Activated CD4-positive, alpha-beta T cell treated with anti-CD3 and anti-CD28 coated beads, Interleukin-2, Interleukin-4, amounts not matched to agents 100 ng/mL and 50 ng/mL, durations not matched to agents 16 hours and 8 hours (primary cell): ENCODE measurements around the gene OTUB1.
"Not testable (repeated sequence)": the region's sequence is repeated elsewhere in the genome, so short reads cannot be mapped to it uniquely, and the experiment has no call there.

ENCODE experiments used
- DNase-seq: peaks from one replicate; pipeline ENCODE4 v3.0.0-alpha.2; 2020; ENCODE audit warnings: low spot score

The OTUB1 gene

GRCh38 chr11:63986156-63986931 is at the start of gene OTUB1:
Gene OTUB1 (plus strand): TSS chr11:63986438. CDS start chr11:63986457, 19 bp downstream.
- peak; percentile 91 for DNase-seq

- DNase-seq: no peak
Measured at GRCh38 chr11:63937713-63938478, 48.3 kb upstream of the OTUB1 start.

- DNase-seq: peak; percentile 97
Measured at GRCh38 chr11:63938479-63939396, 47.5 kb upstream of the OTUB1 start, which contains the start of gene NAA40. Gene NAA40 (plus strand): TSS chr11:63939002. CDS start chr11:63939097, 95 bp downstream.

GRCh38 chr11:63939397-63939891 is 46.8 kb upstream of the OTUB1 start:
- no peak for DNase-seq

DNA sequence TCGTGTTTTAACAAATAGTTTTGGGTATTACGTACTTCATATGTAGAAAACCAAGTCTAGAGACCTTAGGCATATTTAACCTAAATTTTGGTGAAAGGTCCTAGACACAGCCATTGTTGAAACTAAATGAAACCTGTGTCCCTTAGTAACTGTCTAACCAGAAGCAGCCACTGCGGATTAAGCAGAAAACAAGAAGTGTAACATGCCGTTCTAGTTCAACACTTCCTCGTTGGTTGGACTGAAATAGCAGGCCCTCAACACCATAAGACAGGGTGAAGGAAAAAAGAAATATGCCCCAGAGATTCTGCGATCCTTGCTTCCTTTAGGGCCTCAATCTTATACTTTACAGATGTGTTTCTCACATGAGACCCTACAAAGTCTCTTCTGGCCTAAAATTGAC is 45.5 kb upstream of the OTUB1 start:
- DNase-seq: no peak

DNA sequence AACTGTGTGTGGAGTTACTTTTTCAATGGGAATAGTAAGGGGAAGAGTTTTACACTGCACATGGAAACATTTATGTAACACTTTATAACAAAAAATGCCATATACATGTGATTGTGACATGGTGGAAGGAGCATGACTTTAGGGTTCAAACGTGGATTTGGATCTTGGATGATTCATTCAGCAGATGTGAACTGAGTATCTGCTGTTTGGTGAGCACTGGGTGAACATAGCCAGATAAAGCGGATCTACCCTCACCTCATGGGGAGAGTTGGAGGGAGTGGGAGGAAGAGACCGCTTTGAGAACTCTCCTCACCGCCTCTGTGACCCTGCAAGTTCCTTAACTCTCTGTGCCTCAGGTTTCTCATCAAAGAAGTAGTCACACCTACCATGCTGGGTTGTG is 44.3 kb upstream of the OTUB1 start:
- no peak for DNase-seq

- DNase-seq: no peak
Measured at GRCh38 chr11:63942803-63943202, 43.4 kb upstream of the OTUB1 start.

GRCh38 chr11:63944987-63945386 is 41.3 kb upstream of the OTUB1 start:
- DNase-seq: no peak

- DNase-seq: peak; percentile 45
Measured at GRCh38 chr11:63945477-63946163, 40.6 kb upstream of the OTUB1 start.

DNA sequence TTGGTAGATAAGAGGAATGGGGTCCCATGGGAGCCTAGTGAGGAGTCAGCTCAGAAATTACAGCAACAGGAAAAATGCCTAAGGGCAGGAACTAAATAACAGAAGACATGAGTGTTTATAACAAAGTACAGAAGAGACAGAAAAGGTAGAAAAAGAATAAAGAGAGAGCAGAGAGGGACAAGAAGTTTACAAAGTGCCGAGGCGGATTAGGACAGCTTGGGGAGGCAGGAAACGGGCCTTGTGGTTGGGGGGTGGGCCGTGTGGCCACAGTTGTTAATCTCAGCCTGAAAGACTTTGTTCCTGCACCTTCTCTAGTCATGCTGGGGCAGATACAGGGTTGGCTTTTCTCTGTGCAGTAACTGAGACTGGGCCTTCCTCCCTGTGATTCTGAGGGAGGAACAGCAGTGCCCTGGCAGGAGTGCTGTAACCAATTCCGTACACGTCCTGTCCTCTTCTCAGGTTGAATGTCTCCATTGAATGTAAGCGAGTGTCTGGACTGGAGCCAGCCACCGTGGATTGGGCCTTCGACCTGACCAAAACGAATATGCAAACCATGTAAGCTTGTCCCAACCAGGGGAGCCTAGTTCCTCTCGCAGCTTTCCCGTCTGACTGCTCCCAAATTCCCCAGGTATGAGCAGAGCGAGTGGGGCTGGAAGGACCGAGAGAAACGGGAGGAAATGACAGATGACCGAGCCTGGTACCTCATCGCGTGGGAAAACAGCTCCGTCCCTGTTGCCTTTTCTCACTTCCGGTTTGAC is 34.3 kb upstream of the OTUB1 start:
- peak; percentile 37 for DNase-seq

DNA sequence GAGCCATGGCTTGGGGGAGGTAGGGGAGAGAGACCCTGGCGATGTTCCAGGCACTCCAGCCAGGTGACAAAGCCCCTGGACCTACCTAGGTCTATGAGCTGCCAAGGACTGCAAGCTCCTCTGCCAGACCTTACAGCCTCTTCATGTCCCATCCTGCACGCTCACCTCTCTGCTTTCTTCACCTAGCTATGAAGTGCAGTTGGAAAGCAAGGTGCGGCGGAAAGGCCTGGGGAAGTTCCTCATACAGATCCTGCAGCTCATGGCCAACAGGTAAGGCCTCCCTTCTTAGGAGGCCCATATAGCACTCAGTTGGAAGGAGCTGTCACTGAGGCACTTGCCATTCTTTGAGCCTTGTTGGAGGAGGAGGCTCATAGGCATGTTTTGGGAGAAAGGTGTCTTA is 33.7 kb upstream of the OTUB1 start:
- DNase-seq: no peak

GRCh38 chr11:63958008-63958407 is 28.2 kb upstream of the OTUB1 start:
- no peak for DNase-seq

DNA sequence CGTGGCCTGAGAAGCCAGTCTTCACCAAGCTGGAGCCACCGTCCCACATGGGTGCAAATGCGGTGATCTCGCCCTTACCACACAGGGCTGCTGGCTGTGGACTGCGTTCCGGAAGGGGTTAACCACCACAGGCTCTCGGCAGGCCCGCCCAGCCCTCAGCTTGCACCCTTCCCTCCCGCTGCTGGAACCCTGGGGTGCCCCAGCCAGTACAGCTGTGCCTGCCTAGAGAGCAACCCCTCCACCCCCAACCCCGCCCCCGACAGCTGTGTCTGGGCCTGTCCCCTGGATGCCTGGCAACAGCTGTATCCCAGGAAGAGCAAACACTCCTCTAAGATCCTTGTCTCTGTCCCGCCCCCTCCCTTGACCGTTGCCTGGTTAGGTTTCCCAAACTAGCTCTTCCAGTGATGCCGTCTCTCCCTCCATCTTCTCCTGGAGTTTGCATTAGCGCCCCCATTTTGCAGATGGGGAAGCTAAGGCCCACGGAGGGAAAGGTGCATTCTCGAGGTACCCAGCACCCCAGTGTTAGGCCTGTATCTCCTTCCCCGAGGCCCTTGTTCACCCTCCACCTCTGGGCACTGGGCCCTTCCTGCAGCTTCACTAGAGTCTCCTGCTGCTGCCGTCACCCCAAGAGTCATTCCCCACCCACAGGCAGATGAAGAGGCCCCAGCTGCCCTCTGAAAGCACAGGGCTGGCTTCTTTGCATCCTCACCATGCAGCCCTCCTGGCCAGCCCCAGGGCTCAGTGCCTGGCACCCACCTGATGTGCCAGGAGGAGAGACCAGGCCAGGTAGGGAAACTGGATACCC is 24.4 kb upstream of the OTUB1 start:
- DNase-seq: peak; percentile 41

GRCh38 chr11:63963895-63964294 is 22.3 kb upstream of the OTUB1 start:
- not testable (repeated sequence) for DNase-seq

DNA sequence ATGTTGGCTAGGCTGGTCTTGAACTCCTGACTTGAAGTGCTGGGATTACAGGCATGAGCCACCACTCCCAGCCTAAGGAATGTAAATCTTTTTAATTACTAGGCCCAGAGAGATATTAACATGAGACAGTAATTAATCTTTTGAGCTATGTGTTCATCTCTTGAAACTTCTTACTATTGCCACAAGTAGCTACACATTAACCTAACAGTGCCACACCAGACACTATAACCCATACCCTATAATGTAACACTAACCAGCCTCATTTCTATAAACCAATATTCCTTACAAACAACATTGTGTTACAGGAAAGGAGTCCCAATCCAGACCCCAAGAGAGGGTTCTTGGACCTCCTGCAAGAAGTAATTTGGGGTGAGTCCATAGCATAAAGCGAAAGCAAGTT is 19.8 kb upstream of the OTUB1 start:
- DNase-seq: no peak

DNA sequence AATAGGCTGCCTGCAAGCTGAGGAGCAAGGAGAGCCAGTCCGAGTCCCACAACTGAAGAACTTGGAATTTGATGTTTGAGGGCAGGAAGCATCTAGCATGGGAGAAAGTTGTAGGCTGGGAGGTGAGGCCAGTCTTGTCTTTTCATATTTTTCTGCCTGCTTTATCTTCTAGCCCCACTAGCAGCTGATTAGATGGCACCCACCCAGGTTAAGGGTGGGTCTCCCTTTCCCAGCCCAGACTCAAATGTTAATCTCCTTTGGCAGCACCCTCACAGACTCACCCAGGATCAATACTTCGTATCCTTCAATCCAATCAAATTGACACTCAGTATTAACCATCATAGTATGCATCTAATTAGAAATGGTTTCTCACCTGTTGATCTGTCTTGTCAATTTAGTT is 16.8 kb upstream of the OTUB1 start:
- no peak for DNase-seq

DNA sequence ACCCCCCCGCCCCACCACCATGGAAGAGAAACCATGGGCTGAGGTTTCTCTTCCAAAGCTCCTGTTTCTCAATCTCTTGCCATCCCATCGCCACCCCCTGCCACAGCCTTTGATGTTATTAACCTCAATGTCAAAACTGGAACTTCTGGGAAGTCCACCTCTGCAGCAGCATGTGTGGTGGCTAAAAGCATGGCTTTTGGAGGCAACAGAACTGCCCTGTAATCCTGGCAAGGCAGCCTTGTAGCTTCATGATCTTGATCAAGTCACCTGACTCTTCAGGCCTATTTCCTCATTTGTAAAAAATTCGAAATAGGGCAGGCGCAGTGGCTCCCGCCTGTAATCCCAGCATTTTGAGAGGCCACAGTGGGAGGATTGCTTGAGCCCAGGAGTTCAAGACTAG is 15.3 kb upstream of the OTUB1 start:
- DNase-seq: no peak

DNA sequence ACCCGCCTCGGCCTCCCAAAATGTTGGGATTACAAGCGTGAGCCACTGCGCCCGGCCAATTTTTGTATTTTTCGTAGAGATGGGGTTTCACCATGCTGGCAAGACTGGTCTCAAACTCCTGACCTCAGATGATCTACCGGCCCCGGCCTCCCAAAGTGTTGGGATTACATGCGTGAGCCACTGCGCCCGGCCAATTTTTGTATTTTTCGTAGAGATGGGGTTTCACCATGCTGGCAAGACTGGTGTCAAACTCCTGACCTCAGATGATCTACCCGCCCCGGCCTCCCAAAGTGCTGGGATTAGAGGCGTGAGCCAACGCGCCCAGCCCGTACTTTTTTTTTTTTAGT is 12.4 kb upstream of the OTUB1 start:
- not testable (repeated sequence) for DNase-seq

- DNase-seq: peak; percentile 99
Measured at GRCh38 chr11:63974259-63975143, 11.7 kb upstream of the OTUB1 start, which contains the start of gene COX8A. Gene COX8A (plus strand): TSS chr11:63974620. CDS start chr11:63974681, 61 bp downstream.
